Measurements from ENCODE around the gene NDN. TPM values are rescaled to one million over a fixed set of nuclear protein-coding genes. Genes with fewer than 3 reads are reported as not detected.

NDN gene
- polyA plus RNA-seq, 3 donors, result 0.56 to 4.3 (median 0.56) TPM

DNA sequence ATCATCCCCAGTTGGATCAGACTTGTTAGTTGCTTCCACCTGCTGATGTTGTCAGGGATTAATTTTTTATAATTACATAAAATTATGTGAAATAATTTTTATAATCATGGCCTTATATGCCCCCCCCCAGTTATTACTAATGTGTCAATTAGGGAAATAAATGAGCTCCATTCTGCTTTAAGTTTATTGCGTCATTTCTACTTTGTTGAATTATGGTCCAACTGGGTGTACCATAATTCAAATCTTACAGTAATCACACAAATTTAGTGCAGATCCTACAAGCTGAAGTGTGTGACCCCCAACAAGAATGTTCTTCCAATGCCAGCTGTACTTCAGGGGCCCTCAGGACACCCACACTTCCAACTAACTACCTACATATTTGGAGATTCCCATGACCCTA lies 7.5 kb upstream of the NDN start:
- Mint-ChIP-seq H3K9me3 (peaks cover 8 to 34% (median 11%) of the 10 kb centered on the region in 7 donors), H3K36me3 (no peaks in the 10 kb centered on the region), H3K4me1 (no peaks in the 10 kb centered on the region), H3K4me3 (no peak overlapping the region), H3K27ac (no peak overlapping the region), H3K27me3 (ENCODE audit: low read depth in 3 of 3) (no peaks in the 10 kb centered on the region)
- H3K79me2 ChIP-seq (ENCODE audit: insufficient read depth, low read length), result no peaks in the 10 kb centered on the region
- peaks cover 9 to 13% of the 10 kb centered on the region in 2 donors for H3K9me3 ChIP-seq (replicated peaks in 1 of 2; ENCODE audit: control insufficient read depth in 1 of 2, insufficient read depth in 1 of 2, low read length in 2 of 2)
- no peaks in the 10 kb centered on the region for H3K36me3 ChIP-seq (replicated peaks in 1 of 2; ENCODE audit: control insufficient read depth in 1 of 2, insufficient read depth in 2 of 2, low read length in 2 of 2)
- WGBS (ENCODE audit: insufficient coverage), result no CpG with 5 or more reads among the region's 1 CpG
- no peaks in the 10 kb centered on the region for H4K20me1 ChIP-seq (ENCODE audit: insufficient read depth, low read length)
- H3K4me3 ChIP-seq (replicated peaks in 1 of 3; ENCODE audit: low read depth in 2 of 3, low read length in 3 of 3), result no peak overlapping the region
- no peak overlapping the region for H3K27ac ChIP-seq (ENCODE audit: low read depth in 1 of 2, low read length in 2 of 2)
- TF ChIP-seq, protein P1, sequence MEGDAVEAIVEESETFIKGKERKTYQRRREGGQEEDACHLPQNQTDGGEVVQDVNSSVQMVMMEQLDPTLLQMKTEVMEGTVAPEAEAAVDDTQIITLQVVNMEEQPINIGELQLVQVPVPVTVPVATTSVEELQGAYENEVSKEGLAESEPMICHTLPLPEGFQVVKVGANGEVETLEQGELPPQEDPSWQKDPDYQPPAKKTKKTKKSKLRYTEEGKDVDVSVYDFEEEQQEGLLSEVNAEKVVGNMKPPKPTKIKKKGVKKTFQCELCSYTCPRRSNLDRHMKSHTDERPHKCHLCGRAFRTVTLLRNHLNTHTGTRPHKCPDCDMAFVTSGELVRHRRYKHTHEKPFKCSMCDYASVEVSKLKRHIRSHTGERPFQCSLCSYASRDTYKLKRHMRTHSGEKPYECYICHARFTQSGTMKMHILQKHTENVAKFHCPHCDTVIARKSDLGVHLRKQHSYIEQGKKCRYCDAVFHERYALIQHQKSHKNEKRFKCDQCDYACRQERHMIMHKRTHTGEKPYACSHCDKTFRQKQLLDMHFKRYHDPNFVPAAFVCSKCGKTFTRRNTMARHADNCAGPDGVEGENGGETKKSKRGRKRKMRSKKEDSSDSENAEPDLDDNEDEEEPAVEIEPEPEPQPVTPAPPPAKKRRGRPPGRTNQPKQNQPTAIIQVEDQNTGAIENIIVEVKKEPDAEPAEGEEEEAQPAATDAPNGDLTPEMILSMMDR (IDR thresholded peaks at IDR 0.05), result no peak
- no peak for DNase-seq
- no peaks in the 10 kb centered on the region for H3K27me3 ChIP-seq (ENCODE audit: control insufficient read depth in 2 of 2, insufficient read depth in 2 of 2, low read length in 2 of 2)
- no peak overlapping the region for H3K9ac ChIP-seq (ENCODE audit: insufficient read depth, low read length, poor library complexity, severe bottlenecking)
- no peaks in the 10 kb centered on the region for H3K4me1 ChIP-seq (ENCODE audit: control insufficient read depth in 1 of 2, insufficient read depth in 2 of 2, low read length in 2 of 2)
- intact Hi-C loops (cut with micrococcal nuclease), result no loop called here
- no peak overlapping the region for H2AFZ ChIP-seq (ENCODE audit: insufficient read depth, low read depth, low read length, poor library complexity, severe bottlenecking)
- H3K4me2 ChIP-seq (replicated peaks; ENCODE audit: extremely low read depth, low read length, poor library complexity, severe bottlenecking), result no peak overlapping the region

- Mint-ChIP-seq H3K9me3 (peaks cover 6 to 51% (median 21%) of the 10 kb centered on the region in 7 donors), H3K4me3 (no peak overlapping the region), H3K27me3 (ENCODE audit: low read depth in 3 of 3) (peaks cover 2 to 8% (median 3%) of the 10 kb centered on the region in 3 donors), H3K4me1 (no peaks in the 10 kb centered on the region), H3K27ac (no peak overlapping the region), H3K36me3 (no peaks in the 10 kb centered on the region)
- Histone ChIP-seq H3K36me3 (replicated peaks in 1 of 2; ENCODE audit: control insufficient read depth in 1 of 2, insufficient read depth in 2 of 2, low read length in 2 of 2) (no peaks in the 10 kb centered on the region), H3K4me3 (replicated peaks in 1 of 3; ENCODE audit: low read depth in 2 of 3, low read length in 3 of 3) (no peak overlapping the region), H3K9me3 (replicated peaks in 1 of 2; ENCODE audit: control insufficient read depth in 1 of 2, insufficient read depth in 1 of 2, low read length in 2 of 2) (peaks cover 16 to 24% of the 10 kb centered on the region in 2 donors), H3K4me2 (replicated peaks; ENCODE audit: extremely low read depth, low read length, poor library complexity, severe bottlenecking) (no peak overlapping the region), H3K27me3 (ENCODE audit: control insufficient read depth in 2 of 2, insufficient read depth in 2 of 2, low read length in 2 of 2) (no peaks in the 10 kb centered on the region), H4K20me1 (ENCODE audit: insufficient read depth, low read length) (no peaks in the 10 kb centered on the region), H3K79me2 (ENCODE audit: insufficient read depth, low read length) (no peaks in the 10 kb centered on the region), H3K27ac (ENCODE audit: low read depth in 1 of 2, low read length in 2 of 2) (no peak overlapping the region), H3K9ac (ENCODE audit: insufficient read depth, low read length, poor library complexity, severe bottlenecking) (no peak overlapping the region), H3K4me1 (ENCODE audit: control insufficient read depth in 1 of 2, insufficient read depth in 2 of 2, low read length in 2 of 2) (peaks cover 0 to 5% of the 10 kb centered on the region in 2 donors), H2AFZ (ENCODE audit: insufficient read depth, low read depth, low read length, poor library complexity, severe bottlenecking) (no peak overlapping the region)
- DNase-seq, result no peak
- intact Hi-C loops (cut with micrococcal nuclease), result no loop called here
- TF ChIP-seq, protein P1 (IDR thresholded peaks at IDR 0.05), result no peak
- WGBS (ENCODE audit: insufficient coverage), result 62% methylated on average over 5 of the region's 5 CpGs
Observed at GRCh38 chr15:23690450-23690852, 3.3 kb upstream of the NDN start.
